Endothelial cell of umbilical vein (primary cell): ENCODE data around the gene POSTN. TPM values are rescaled to one million over a fixed set of nuclear protein-coding genes. Genes with fewer than 3 reads are reported as not detected.

Source experiments
- BruUV-seq: library from RNA; stranded (reverse); fragments of 400-500 nt; replicated peaks from 2 replicates; lab custom pipeline; 2021; lab: Mats Ljungman, UMichigan
- CTCF ChIA-PET: fragments of 300-600, 350-600 bp; sonication (Branson Sonifier 250); formaldehyde crosslinking; loops from one replicate; lab custom pipeline; 2021; ENCODE audit warnings: antibody characterized with exemption, inconsistent platforms; lab: Charles Lee
- POLR2A ChIA-PET: fragments of 300-600, 350-600 bp; sonication (Branson Sonifier 250); formaldehyde crosslinking; loops from one replicate; lab custom pipeline; 2021; ENCODE audit warnings: antibody characterized with exemption, inconsistent platforms; lab: Charles Lee
- DNase-seq: peaks from one replicate; pipeline ENCODE4 v3.0.0-alpha.2; 2011; ENCODE audit warnings: low read depth, low spot score
- FAIRE-seq: peaks from 2 replicates; lab custom pipeline; 2011; peaks lifted over from hg19 to GRCh38; lab: Jason Lieb, UNC
- H2AFZ ChIP-seq: 2 replicates; pipeline ENCODE4 v1.6.0; 2012; ENCODE audit warnings: low read depth, low read length, control low read depth, inconsistent platforms
- H3K27ac ChIP-seq: 2 replicates; pipeline ENCODE4 v1.5.1; 2011; ENCODE audit warnings: low read depth, mild to moderate bottlenecking, control low read depth, low read length, moderate library complexity; ENCODE audit not compliant: insufficient read depth
- H3K27me3 ChIP-seq, 2 experiments: 2 replicates each; pipeline versions ENCODE4 v1.6.0 to v1.6.1; 2011; ENCODE audit warnings: low read length in 2 of 2, mixed read lengths in 1 of 2; ENCODE audit not compliant: control insufficient read depth in 2 of 2, insufficient read depth in 2 of 2
- H3K36me3 ChIP-seq, 2 experiments: 2 replicates in 1 of 2; 3 replicates in 1 of 2; pipeline ENCODE4 v1.5.1; 2011; ENCODE audit warnings: low read length in 2 of 2, mild to moderate bottlenecking in 1 of 2, moderate library complexity in 1 of 2; ENCODE audit not compliant: control insufficient read depth in 2 of 2, insufficient read depth in 2 of 2; ENCODE audit errors: extremely low read depth in 1 of 2
- H3K4me1 ChIP-seq: 3 replicates; pipeline ENCODE4 v1.5.1; 2011; ENCODE audit warnings: mild to moderate bottlenecking, low read length; ENCODE audit not compliant: control insufficient read depth, insufficient read depth; ENCODE audit errors: extremely low read depth
- H3K4me2 ChIP-seq: 2 replicates; pipeline ENCODE4 v1.6.1; 2011; ENCODE audit warnings: low read length, control low read depth, mixed read lengths; ENCODE audit not compliant: insufficient read depth
- H3K4me3 ChIP-seq, 3 experiments: fragments of 200-600 bp in 1 of 3; sonication (generic), shearing (Covaris generic) in 1 of 3; replicated peaks in 1 of 3; 2 replicates each; pipeline ENCODE4 v1.5.1; 2011 to 2016; ENCODE audit warnings: control low read depth in 3 of 3, low read length in 3 of 3, mild to moderate bottlenecking in 2 of 3, inconsistent platforms in 1 of 3, low read depth in 1 of 3, moderate library complexity in 1 of 3; ENCODE audit not compliant: insufficient read depth in 1 of 3
- H3K79me2 ChIP-seq: 2 replicates; pipeline ENCODE4 v1.6.0; 2012; ENCODE audit warnings: low read length, inconsistent platforms; ENCODE audit not compliant: control insufficient read depth, insufficient read depth
- H3K9ac ChIP-seq: replicated peaks from 2 replicates; pipeline ENCODE3; 2011; ENCODE audit warnings: low read length, control low read depth; ENCODE audit not compliant: insufficient read depth; ENCODE audit errors: extremely low read depth
- H3K9me1 ChIP-seq: replicated peaks from 3 replicates; pipeline ENCODE4 v1.6.0; 2011; ENCODE audit warnings: mild to moderate bottlenecking, low read length; ENCODE audit not compliant: control insufficient read depth, insufficient read depth; ENCODE audit errors: extremely low read depth
- H3K9me3 ChIP-seq: replicated peaks from 2 replicates; pipeline ENCODE4 v1.5.1; 2012; ENCODE audit warnings: low read length, inconsistent platforms; ENCODE audit not compliant: control insufficient read depth, insufficient read depth
- H4K20me1 ChIP-seq: replicated peaks from 2 replicates; pipeline ENCODE3; 2011; ENCODE audit warnings: mild to moderate bottlenecking, low read length; ENCODE audit not compliant: control insufficient read depth, insufficient read depth; ENCODE audit errors: extremely low read depth
- EZH2 ChIP-seq: IDR thresholded peaks from 2 replicates; pipeline ENCODE4 v1.6.1; 2012; ENCODE audit warnings: borderline replicate concordance, low read depth, mild to moderate bottlenecking, moderate library complexity, low read length, inconsistent platforms; ENCODE audit not compliant: severe bottlenecking
- FOS ChIP-seq: IDR thresholded peaks from 2 replicates; pipeline ENCODE4 v1.6.1; 2011; ENCODE audit warnings: mild to moderate bottlenecking, low read length, moderate library complexity, borderline replicate concordance; ENCODE audit not compliant: insufficient read depth
- GATA2 ChIP-seq: IDR thresholded peaks from 2 replicates; pipeline ENCODE4 v1.7.0; 2011; ENCODE audit warnings: low read depth, mild to moderate bottlenecking, moderate library complexity, mixed read lengths, low read length; ENCODE audit not compliant: insufficient read length, insufficient read depth
- JUN ChIP-seq: IDR thresholded peaks from 2 replicates; pipeline ENCODE4 v1.6.1; 2011; ENCODE audit warnings: borderline replicate concordance, low read depth; ENCODE audit not compliant: insufficient read length, insufficient read depth
- MYC ChIP-seq: IDR thresholded peaks from one replicate; pipeline ENCODE4 v1.6.1; 2011; ENCODE audit warnings: mild to moderate bottlenecking, low read depth, low read length
- POLR2A ChIP-seq: IDR thresholded peaks from 2 replicates; pipeline ENCODE4 v1.6.1; 2012; ENCODE audit warnings: low read depth, mild to moderate bottlenecking, control low read depth, low read length
- POLR2AphosphoS5 ChIP-seq: IDR thresholded peaks from 2 replicates; pipeline ENCODE4 v1.6.1; 2012; ENCODE audit warnings: low read depth, mild to moderate bottlenecking, control low read depth, low read length, moderate library complexity; ENCODE audit not compliant: insufficient read depth
- dilution Hi-C: fragments of 300-500 bp; cut with MboI; formaldehyde crosslinking; loops from one replicate; pipeline ENCODE4 v1.15.0; 2019; ENCODE audit warnings: low sequenced_read_pairs; ENCODE audit not compliant: extremely low pct_ligation_motif_present
- intact Hi-C: fragments of 100-400 bp; cut with micrococcal nuclease; formaldehyde crosslinking; loops from one replicate; pipeline ENCODE4 v1.10.0; 2022
- polyA plus RNA-seq, 4 experiments: library from polyadenylated mRNA; depleted of rRNA in 3 of 4; stranded (reverse) in 3 of 4; unstranded in 1 of 4; fragments of >200 nt; gene quantifications; 2 replicates each; pipeline versions ENCODE4 v1.2.1 to v1.2.3, GENCODE V29; 2011 to 2012; ENCODE audit warnings: missing spikeins in 1 of 4
- total RNA-seq: library from RNA; stranded (reverse); gene quantifications from 2 replicates; pipeline ENCODE4 v1.2.3, GENCODE V29; 2021
- TF ChIP-seq, protein P1 (sequence below): IDR thresholded peaks from 2 replicates; pipeline ENCODE4 v1.6.1; 2011; ENCODE audit not compliant: insufficient read depth, insufficient read length
- TF ChIP-seq, protein P2 (sequence below), 2 donors: IDR thresholded peaks; 1 replicate in 1 of 2; 2 replicates in 1 of 2; pipeline ENCODE4 v1.5.1; 2011; ENCODE audit warnings: low read length in 2 of 2, mild to moderate bottlenecking in 2 of 2, moderate library complexity in 2 of 2, control low read depth in 1 of 2, inconsistent platforms in 1 of 2, low read depth in 1 of 2; ENCODE audit not compliant: insufficient read depth in 1 of 2; ENCODE audit errors: extremely low read depth in 1 of 2

POSTN gene
- total and polyA plus RNA-seq, 2 donors (not counting 3 experiments of a cell fraction or from before 2014, with no cell fraction given): 0.29 to 0.41 TPM

- POLR2A ChIA-PET: no interaction called here
- no peaks in the 10 kb centered on the region for H3K27me3 ChIP-seq
- H4K20me1 ChIP-seq: no peaks in the 10 kb centered on the region
- no peaks in the 10 kb centered on the region for H3K36me3 ChIP-seq
- peak overlapping the region; percentile 32 for H2AFZ ChIP-seq
- CTCF ChIA-PET: interaction anchor here (1.0 to 1.4 kb wide), 3 partner anchors 10 to 935 kb away, joined by 3 to 4 read pairs (median 3); no protein-coding TSS in a partner anchor
- peaks cover 13% of the 10 kb centered on the region for H3K4me1 ChIP-seq
- no peak for TF ChIP-seq FOS
- TF ChIP-seq, protein P1, sequence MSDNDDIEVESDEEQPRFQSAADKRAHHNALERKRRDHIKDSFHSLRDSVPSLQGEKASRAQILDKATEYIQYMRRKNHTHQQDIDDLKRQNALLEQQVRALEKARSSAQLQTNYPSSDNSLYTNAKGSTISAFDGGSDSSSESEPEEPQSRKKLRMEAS: no peak
- no peak for TF ChIP-seq JUN
- no peak for TF ChIP-seq GATA2
- TF ChIP-seq POLR2A: no peak
- TF ChIP-seq MYC: no peak
- no peak for TF ChIP-seq POLR2AphosphoS5
- TF ChIP-seq EZH2: no peak
- TF ChIP-seq, protein P2, sequence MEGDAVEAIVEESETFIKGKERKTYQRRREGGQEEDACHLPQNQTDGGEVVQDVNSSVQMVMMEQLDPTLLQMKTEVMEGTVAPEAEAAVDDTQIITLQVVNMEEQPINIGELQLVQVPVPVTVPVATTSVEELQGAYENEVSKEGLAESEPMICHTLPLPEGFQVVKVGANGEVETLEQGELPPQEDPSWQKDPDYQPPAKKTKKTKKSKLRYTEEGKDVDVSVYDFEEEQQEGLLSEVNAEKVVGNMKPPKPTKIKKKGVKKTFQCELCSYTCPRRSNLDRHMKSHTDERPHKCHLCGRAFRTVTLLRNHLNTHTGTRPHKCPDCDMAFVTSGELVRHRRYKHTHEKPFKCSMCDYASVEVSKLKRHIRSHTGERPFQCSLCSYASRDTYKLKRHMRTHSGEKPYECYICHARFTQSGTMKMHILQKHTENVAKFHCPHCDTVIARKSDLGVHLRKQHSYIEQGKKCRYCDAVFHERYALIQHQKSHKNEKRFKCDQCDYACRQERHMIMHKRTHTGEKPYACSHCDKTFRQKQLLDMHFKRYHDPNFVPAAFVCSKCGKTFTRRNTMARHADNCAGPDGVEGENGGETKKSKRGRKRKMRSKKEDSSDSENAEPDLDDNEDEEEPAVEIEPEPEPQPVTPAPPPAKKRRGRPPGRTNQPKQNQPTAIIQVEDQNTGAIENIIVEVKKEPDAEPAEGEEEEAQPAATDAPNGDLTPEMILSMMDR (IDR thresholded peaks at IDR 0.05; ENCODE audit: extremely low read depth in 1 of 2, insufficient read depth in 1 of 2, low read depth in 1 of 2, low read length in 2 of 2): no peak
- H3K79me2 ChIP-seq: no peaks in the 10 kb centered on the region
- H3K27ac ChIP-seq: no peak overlapping the region
- no peaks in the 10 kb centered on the region for H3K9me3 ChIP-seq
- no peak overlapping the region for H3K9ac ChIP-seq
- H3K9me1 ChIP-seq: no peaks in the 10 kb centered on the region
- no peak overlapping the region for H3K4me3 ChIP-seq
- peak; percentile 66 for FAIRE-seq
- H3K4me2 ChIP-seq: peak overlapping the region; percentile 3
- dilution Hi-C loops (no loop called here), intact Hi-C loops (loop anchor here (5.0 to 10.0 kb wide), 2 partner anchors 36 to 1268 kb away; no protein-coding TSS in a partner anchor)
- BruUV-seq: no TSS peak
- peak; percentile 12 for DNase-seq
Observed at GRCh38 chr13:37646531-37646930, 48.0 kb upstream of the POSTN start.
